Measurements from ENCODE around the gene TSPYL2.

DNA sequence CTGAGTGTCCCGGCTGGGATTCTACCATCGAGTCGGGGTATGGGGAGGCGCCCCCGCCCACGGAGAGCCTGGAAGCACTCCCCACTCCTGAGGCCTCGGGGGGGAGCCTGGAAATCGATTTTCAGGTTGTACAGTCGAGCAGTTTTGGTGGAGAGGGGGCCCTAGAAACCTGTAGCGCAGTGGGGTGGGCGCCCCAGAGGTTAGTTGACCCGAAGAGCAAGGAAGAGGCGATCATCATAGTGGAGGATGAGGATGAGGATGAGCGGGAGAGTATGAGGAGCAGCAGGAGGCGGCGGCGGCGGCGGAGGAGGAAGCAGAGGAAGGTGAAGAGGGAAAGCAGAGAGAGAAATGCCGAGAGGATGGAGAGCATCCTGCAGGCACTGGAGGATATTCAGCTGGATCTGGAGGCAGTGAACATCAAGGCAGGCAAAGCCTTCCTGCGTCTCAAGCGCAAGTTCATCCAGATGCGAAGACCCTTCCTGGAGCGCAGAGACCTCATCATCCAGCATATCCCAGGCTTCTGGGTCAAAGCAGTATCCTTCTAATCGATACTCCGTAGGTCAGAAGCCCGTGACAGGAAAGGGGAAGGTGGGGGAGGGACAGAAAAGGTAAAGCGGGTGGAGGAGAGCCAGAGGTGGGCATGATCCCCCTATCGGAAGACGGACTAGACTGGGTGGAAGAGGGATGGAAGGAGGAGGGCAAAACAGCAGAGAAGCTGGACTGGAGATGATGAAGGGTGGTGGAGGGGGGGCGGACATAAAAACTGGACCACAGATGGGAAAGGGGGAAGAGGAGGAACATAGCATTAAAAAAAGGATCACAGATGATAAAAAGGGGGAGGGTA, 828 bp downstream of the TSPYL2 start:
- TF ChIP-seq, protein P1, sequence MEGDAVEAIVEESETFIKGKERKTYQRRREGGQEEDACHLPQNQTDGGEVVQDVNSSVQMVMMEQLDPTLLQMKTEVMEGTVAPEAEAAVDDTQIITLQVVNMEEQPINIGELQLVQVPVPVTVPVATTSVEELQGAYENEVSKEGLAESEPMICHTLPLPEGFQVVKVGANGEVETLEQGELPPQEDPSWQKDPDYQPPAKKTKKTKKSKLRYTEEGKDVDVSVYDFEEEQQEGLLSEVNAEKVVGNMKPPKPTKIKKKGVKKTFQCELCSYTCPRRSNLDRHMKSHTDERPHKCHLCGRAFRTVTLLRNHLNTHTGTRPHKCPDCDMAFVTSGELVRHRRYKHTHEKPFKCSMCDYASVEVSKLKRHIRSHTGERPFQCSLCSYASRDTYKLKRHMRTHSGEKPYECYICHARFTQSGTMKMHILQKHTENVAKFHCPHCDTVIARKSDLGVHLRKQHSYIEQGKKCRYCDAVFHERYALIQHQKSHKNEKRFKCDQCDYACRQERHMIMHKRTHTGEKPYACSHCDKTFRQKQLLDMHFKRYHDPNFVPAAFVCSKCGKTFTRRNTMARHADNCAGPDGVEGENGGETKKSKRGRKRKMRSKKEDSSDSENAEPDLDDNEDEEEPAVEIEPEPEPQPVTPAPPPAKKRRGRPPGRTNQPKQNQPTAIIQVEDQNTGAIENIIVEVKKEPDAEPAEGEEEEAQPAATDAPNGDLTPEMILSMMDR (IDR thresholded peaks at IDR 0.05; ENCODE audit: low read length) = no peak
- no peak for TF ChIP-seq EZH2 (IDR thresholded peaks at IDR 0.05; ENCODE audit: borderline replicate concordance, low read length)
